ENCODE data around the gene KIRREL1.

- no peak for TF ChIP-seq CTCF (IDR thresholded peaks at IDR 0.05; ENCODE audit: insufficient read depth, low read depth, low read length)
- no peak for TF ChIP-seq EZH2 (IDR thresholded peaks at IDR 0.05; ENCODE audit: insufficient read depth, low read length)
Observed at GRCh38 chr1:158026651-158027050, 33.2 kb downstream of the KIRREL1 start.
